Camera-type eye (tissue), 1 donor: ENCODE measurements around the gene RASA4. TPM values are rescaled to one million over a fixed set of nuclear protein-coding genes. Genes with fewer than 3 reads are reported as not detected.

Experiments used
- total RNA-seq: library from RNA; depleted of rRNA; stranded (reverse); fragments of >200 nt; gene quantifications from one replicate; pipeline ENCODE4 v1.2.3, GENCODE V29; 2014

Gene RASA4
- total RNA-seq: 208 TPM

GRCh38 chr7:102616507-102617125 lies at the start of gene RASA4:
RASA4 (minus strand) TSS chr7:102616756; CDS start chr7:102616689, 67 bp downstream.

GRCh38 chr7:102649924-102650323 lies 33.4 kb upstream of the RASA4 start, which contains the start of gene SPDYE2B:
SPDYE2B (plus strand) TSS chr7:102650319; CDS start chr7:102652349, 2,030 bp downstream.

GRCh38 chr7:102642691-102643090 lies 26.1 kb upstream of the RASA4 start, which contains the start of gene UPK3BL1:
UPK3BL1 (minus strand) TSS chr7:102642791; CDS start chr7:102642741, 50 bp downstream.

GRCh38 chr7:102572261-102573239 lies 44.0 kb downstream of the RASA4 start, which contains the start of gene POLR2J3:
POLR2J3 (minus strand) TSS chr7:102572583; CDS start chr7:102572521, 62 bp downstream.

GRCh38 chr7:102550808-102551422 lies 65.6 kb downstream of the RASA4 start, which contains the start of gene SPDYE2:
SPDYE2 (plus strand) TSS chr7:102551226; CDS start chr7:102553256, 2,030 bp downstream.

GRCh38 chr7:102543596-102543995 lies 73.0 kb downstream of the RASA4 start, which contains the start of gene UPK3BL2:
UPK3BL2 (minus strand) TSS chr7:102543696; CDS start chr7:102543636, 60 bp downstream.

Other genes starting within 250 kb of the RASA4 start
- gene PRKRIP1, start 220.4 kb downstream of the RASA4 start, total RNA-seq: 51.7 TPM
- gene ORAI2, start 183.2 kb downstream of the RASA4 start, total RNA-seq: 41.8 TPM
- gene ALKBH4, start 151.9 kb downstream of the RASA4 start, total RNA-seq: 29.9 TPM
- gene LRWD1, start 151.8 kb downstream of the RASA4 start, total RNA-seq: 26.1 TPM
- gene POLR2J, start 137.8 kb downstream of the RASA4 start, total RNA-seq: 5.1 TPM
- 42.7 TPM for gene RASA4B, start 99.0 kb downstream of the RASA4 start, total RNA-seq
- gene UPK3BL2, start 73.1 kb downstream of the RASA4 start, total RNA-seq: 64.4 TPM
- gene SPDYE2, start 65.5 kb downstream of the RASA4 start, total RNA-seq: 0.27 TPM
- 36.0 TPM for gene POLR2J3, start 44.2 kb downstream of the RASA4 start, total RNA-seq
- 181 TPM for gene UPK3BL1, start 26.0 kb upstream of the RASA4 start, total RNA-seq
- not detected for gene SPDYE2B, start 33.6 kb upstream of the RASA4 start, total RNA-seq
- 7.2 TPM for gene POLR2J2, start 54.9 kb upstream of the RASA4 start, total RNA-seq
- 25.0 TPM for gene FAM185A, start 132.2 kb upstream of the RASA4 start, total RNA-seq